GM08714 (cell line): Measurements from ENCODE around the gene LYST.

Experiments used
- H3K4me3 ChIP-seq: fragments of 200-500 bp; sonication (Bioruptor generic); 2 replicates; pipeline ENCODE4 v1.5.1; 2014; ENCODE audit warnings: mild to moderate bottlenecking, low read length, inconsistent platforms
- ZNF274 ChIP-seq: IDR thresholded peaks from 2 replicates; pipeline ENCODE4 v1.6.1; 2012; ENCODE audit warnings: mild to moderate bottlenecking, low read depth, low read length

Gene LYST

GRCh38 chr1:235876402-235876841 lies 9.7 kb upstream of the LYST start:
- no peak for TF ChIP-seq ZNF274
- no peak overlapping the region for H3K4me3 ChIP-seq

GRCh38 chr1:235875036-235875597 lies 8.4 kb upstream of the LYST start:
- H3K4me3 ChIP-seq = no peak overlapping the region
- TF ChIP-seq ZNF274 = no peak

GRCh38 chr1:235874261-235874660 lies 7.6 kb upstream of the LYST start:
- no peak for TF ChIP-seq ZNF274
- no peak overlapping the region for H3K4me3 ChIP-seq

- H3K4me3 ChIP-seq = no peak overlapping the region
- no peak for TF ChIP-seq ZNF274
These were observed 6.9 kb upstream of the LYST start for GRCh38 chr1:235873571-235873970.

- TF ChIP-seq ZNF274 = no peak
- no peak overlapping the region for H3K4me3 ChIP-seq
These were observed 6.3 kb upstream of the LYST start for GRCh38 chr1:235873045-235873444.

- TF ChIP-seq ZNF274 = no peak
- no peak overlapping the region for H3K4me3 ChIP-seq
These were observed 5.6 kb upstream of the LYST start for GRCh38 chr1:235872270-235872669.

- TF ChIP-seq ZNF274 = no peak
- H3K4me3 ChIP-seq = peak overlapping the region; percentile 94
These were observed 1.3 kb upstream of the LYST start for GRCh38 chr1:235867903-235868469.

GRCh38 chr1:235866913-235867845 lies 473 bp upstream of the LYST start:
- H3K4me3 ChIP-seq = peak overlapping the region; percentile 94
- TF ChIP-seq ZNF274 = no peak

GRCh38 chr1:235865565-235866204 lies 1.0 kb downstream of the LYST start:
- peak overlapping the region; percentile 73 for H3K4me3 ChIP-seq
- TF ChIP-seq ZNF274 = no peak

- H3K4me3 ChIP-seq = peak overlapping the region; percentile 16; the same call in 1 of the 2 replicates
- no peak for TF ChIP-seq ZNF274
These were observed 1.7 kb downstream of the LYST start for GRCh38 chr1:235864931-235865525.

- H3K4me3 ChIP-seq = no peak overlapping the region
- no peak for TF ChIP-seq ZNF274
These were observed 2.2 kb downstream of the LYST start for GRCh38 chr1:235864469-235864868.

- no peak for TF ChIP-seq ZNF274
- H3K4me3 ChIP-seq = no peak overlapping the region
These were observed 3.0 kb downstream of the LYST start for GRCh38 chr1:235863699-235864093.

- no peak overlapping the region for H3K4me3 ChIP-seq
- TF ChIP-seq ZNF274 = no peak
These were observed 4.8 kb downstream of the LYST start for GRCh38 chr1:235861857-235862256.

- H3K4me3 ChIP-seq = no peak overlapping the region
- no peak for TF ChIP-seq ZNF274
These were observed 5.9 kb downstream of the LYST start for GRCh38 chr1:235860829-235861228.
